Uterus (tissue), 4 donors: ENCODE data around the gene ESPNL. TPM values are rescaled to one million over a fixed set of nuclear protein-coding genes. Genes with fewer than 3 reads are reported as not detected.

Source experiments
- DNase-seq, 2 donors: peaks; one replicate each; pipeline ENCODE4 v3.0.0-alpha.2; 2019 to 2020
- H3K27ac ChIP-seq, 2 donors: fragments of 200-600 bp; sonication (generic); 1 replicate in 1 of 2; 2 replicates in 1 of 2; pipeline ENCODE4 v1.5.1; 2016 to 2018
- H3K27me3 ChIP-seq, 2 donors: fragments of 200-600 bp; sonication (generic); one replicate each; pipeline ENCODE4 v1.5.1; 2018 to 2019; ENCODE audit warnings: control low read depth in 1 of 2
- H3K36me3 ChIP-seq, 2 donors: fragments of 200-600 bp; sonication (generic); one replicate each; pipeline ENCODE4 v1.5.1; 2019; ENCODE audit warnings: control low read depth in 1 of 2
- H3K4me1 ChIP-seq, 2 donors: fragments of 200-600 bp; sonication (generic); one replicate each; pipeline ENCODE4 v1.5.1; 2018 to 2019; ENCODE audit warnings: control low read depth in 1 of 2
- H3K4me3 ChIP-seq, 2 donors: fragments of 200-600 bp; sonication (generic); 1 replicate in 1 of 2; 2 replicates in 1 of 2; pipeline ENCODE4 v1.5.1; 2018 to 2019; ENCODE audit warnings: mild to moderate bottlenecking in 1 of 2
- H3K9me3 ChIP-seq, 2 donors: fragments of 200-600 bp; sonication (generic); one replicate each; pipeline ENCODE4 v1.5.1; 2019; ENCODE audit warnings: control low read depth in 1 of 2
- POLR2A ChIP-seq, 2 donors: fragments of 450-650 bp; IDR thresholded peaks; one replicate each; pipeline ENCODE4 v1.6.1; 2016; ENCODE audit warnings: antibody characterized with exemption in 2 of 2, mild to moderate bottlenecking in 1 of 2, moderate library complexity in 1 of 2
- intact Hi-C: fragments of 100-400 bp; cut with DNase I; formaldehyde crosslinking; loops from one replicate; pipeline ENCODE4 v1.15.1; 2023; ENCODE audit warnings: low total_unique reads
- total RNA-seq, 4 donors: library from RNA; depleted of rRNA in 3 of 4; stranded (reverse); fragments of >200 nt in 3 of 4; gene quantifications; one replicate each; pipeline versions ENCODE4 v1.1.0 to v1.2.4, GENCODE V29; 2014 to 2023
- TF ChIP-seq, protein P1 (sequence below), 4 experiments: fragments of 200-600 bp in 2 of 4; fragments of 450-650 bp in 2 of 4; sonication (generic) in 2 of 4; IDR thresholded peaks; one replicate each; pipeline ENCODE4 v1.5.1; 2016 to 2019; ENCODE audit warnings: antibody characterized with exemption in 4 of 4, mild to moderate bottlenecking in 2 of 4, moderate library complexity in 1 of 4
- donor health status: DM: yes; HTN: yes; CAD: no.

Gene ESPNL
- total RNA-seq, 4 donors from 2014 or later, result 0.34 to 7.7 TPM; not detected in 2

DNA sequence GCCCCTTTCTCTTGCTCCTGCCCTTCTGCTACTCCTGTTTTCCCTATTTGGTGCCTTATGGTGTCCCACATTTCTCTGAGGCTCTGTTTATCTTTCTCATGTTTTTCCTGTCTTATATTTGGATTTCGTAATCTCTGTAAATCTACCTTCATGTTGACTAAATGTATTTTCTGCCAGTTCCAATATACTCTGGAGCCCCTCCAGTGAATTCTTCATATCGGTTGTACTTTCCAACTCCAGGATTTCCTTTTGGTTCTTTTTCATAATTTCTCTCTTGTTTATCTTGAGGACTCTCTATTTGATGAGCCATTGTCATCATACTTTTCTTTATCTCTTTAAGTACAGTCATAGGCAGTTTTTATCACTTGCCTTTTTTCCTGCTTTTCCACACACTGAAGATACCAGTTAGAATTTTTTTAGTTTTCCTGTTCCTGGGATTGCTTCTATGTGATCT lies 20.2 kb upstream of the ESPNL start:
- no peaks in the 10 kb centered on the region for H3K27me3 ChIP-seq
- H3K36me3 ChIP-seq, result no peaks in the 10 kb centered on the region
- intact Hi-C loops, result no loop called here
- TF ChIP-seq, protein P1, sequence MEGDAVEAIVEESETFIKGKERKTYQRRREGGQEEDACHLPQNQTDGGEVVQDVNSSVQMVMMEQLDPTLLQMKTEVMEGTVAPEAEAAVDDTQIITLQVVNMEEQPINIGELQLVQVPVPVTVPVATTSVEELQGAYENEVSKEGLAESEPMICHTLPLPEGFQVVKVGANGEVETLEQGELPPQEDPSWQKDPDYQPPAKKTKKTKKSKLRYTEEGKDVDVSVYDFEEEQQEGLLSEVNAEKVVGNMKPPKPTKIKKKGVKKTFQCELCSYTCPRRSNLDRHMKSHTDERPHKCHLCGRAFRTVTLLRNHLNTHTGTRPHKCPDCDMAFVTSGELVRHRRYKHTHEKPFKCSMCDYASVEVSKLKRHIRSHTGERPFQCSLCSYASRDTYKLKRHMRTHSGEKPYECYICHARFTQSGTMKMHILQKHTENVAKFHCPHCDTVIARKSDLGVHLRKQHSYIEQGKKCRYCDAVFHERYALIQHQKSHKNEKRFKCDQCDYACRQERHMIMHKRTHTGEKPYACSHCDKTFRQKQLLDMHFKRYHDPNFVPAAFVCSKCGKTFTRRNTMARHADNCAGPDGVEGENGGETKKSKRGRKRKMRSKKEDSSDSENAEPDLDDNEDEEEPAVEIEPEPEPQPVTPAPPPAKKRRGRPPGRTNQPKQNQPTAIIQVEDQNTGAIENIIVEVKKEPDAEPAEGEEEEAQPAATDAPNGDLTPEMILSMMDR (IDR thresholded peaks at IDR 0.05), result no peak
- no peak for TF ChIP-seq POLR2A (IDR thresholded peaks at IDR 0.05)
- no peak overlapping the region for H3K4me3 ChIP-seq
- no peaks in the 10 kb centered on the region for H3K4me1 ChIP-seq
- no peak overlapping the region for H3K27ac ChIP-seq
- H3K9me3 ChIP-seq, result no peaks in the 10 kb centered on the region
- no peak for DNase-seq

DNA sequence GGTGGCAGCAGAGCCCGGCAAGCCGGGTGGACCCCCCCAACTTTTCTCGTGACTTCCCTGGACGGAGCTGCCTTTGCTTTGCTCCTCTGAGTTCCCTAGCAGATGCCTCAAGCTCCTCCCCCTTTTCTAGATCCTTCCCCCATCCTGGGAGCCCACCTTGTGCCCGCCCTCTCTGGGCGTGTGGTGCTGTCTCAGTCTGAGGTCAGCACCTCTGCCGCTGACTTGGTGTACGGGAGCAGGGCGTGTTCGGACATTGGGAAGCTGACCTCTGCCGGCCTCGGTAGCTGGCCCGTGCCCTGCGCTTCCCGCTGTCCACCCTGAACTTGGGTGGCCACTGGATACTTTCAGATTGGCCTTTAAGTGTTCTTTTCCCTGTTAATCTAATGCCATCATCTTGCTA lies 19.6 kb upstream of the ESPNL start:
- no peaks in the 10 kb centered on the region for H3K36me3 ChIP-seq
- no peak overlapping the region for H3K27ac ChIP-seq
- TF ChIP-seq, protein P1 (IDR thresholded peaks at IDR 0.05), result no peak
- TF ChIP-seq POLR2A (IDR thresholded peaks at IDR 0.05), result no peak
- intact Hi-C loops, result no loop called here
- H3K4me3 ChIP-seq, result no peak overlapping the region
- H3K27me3 ChIP-seq, result no peaks in the 10 kb centered on the region
- DNase-seq, result no peak
- H3K4me1 ChIP-seq, result no peaks in the 10 kb centered on the region
- H3K9me3 ChIP-seq, result no peaks in the 10 kb centered on the region

DNA sequence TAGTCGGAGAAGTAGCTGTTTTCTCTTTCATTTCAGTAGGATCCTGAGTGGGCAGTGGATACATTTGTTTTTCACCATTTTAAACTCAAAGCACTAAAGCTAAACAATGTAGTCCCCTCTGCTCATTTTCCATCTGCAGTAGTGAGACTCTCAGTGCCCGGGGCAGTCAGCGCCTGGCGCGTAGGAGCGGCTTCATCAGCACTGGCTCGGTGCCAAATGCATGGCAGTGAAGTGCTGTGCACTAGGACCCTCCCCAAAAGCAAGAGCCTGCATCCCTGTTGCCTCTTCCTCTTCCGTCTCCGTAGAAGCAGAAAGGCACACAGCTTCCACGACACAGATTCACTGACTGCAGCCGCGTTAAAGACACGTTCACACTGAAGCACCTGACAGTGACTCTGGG lies 19.0 kb upstream of the ESPNL start:
- Histone ChIP-seq H3K36me3 (no peaks in the 10 kb centered on the region), H3K9me3 (no peaks in the 10 kb centered on the region), H3K27me3 (no peaks in the 10 kb centered on the region), H3K4me1 (no peaks in the 10 kb centered on the region), H3K27ac (no peak overlapping the region), H3K4me3 (no peak overlapping the region)
- DNase-seq, result no peak
- intact Hi-C loops, result no loop called here
- TF ChIP-seq, protein P1 (IDR thresholded peaks at IDR 0.05), result no peak
- no peak for TF ChIP-seq POLR2A (IDR thresholded peaks at IDR 0.05)

- H3K27me3 ChIP-seq, result no peaks in the 10 kb centered on the region
- TF ChIP-seq, protein P1 (IDR thresholded peaks at IDR 0.05), result no peak
- TF ChIP-seq POLR2A (IDR thresholded peaks at IDR 0.05), result no peak
- H3K36me3 ChIP-seq, result no peaks in the 10 kb centered on the region
- no peak overlapping the region for H3K27ac ChIP-seq
- no peak for DNase-seq
- H3K4me3 ChIP-seq, result no peak overlapping the region
- intact Hi-C loops, result no loop called here
- H3K4me1 ChIP-seq, result no peaks in the 10 kb centered on the region
- H3K9me3 ChIP-seq, result no peaks in the 10 kb centered on the region
Measured at GRCh38 chr2:238081561-238081960, 18.6 kb upstream of the ESPNL start.

GRCh38 chr2:238082151-238082550 lies 18.0 kb upstream of the ESPNL start:
- Histone ChIP-seq H3K4me3 (no peak overlapping the region), H3K9me3 (no peaks in the 10 kb centered on the region), H3K36me3 (no peaks in the 10 kb centered on the region), H3K27ac (no peak overlapping the region), H3K4me1 (no peaks in the 10 kb centered on the region), H3K27me3 (no peaks in the 10 kb centered on the region)
- TF ChIP-seq, protein P1 (IDR thresholded peaks at IDR 0.05), result no peak
- TF ChIP-seq POLR2A (IDR thresholded peaks at IDR 0.05), result no peak
- no peak for DNase-seq
- intact Hi-C loops, result no loop called here
